GM18858 (cell line): ENCODE results near the gene FYN.

Source experiments
- ATAC-seq: cut with Tn5 transposase; IDR thresholded peaks from one replicate; pipeline ENCODE4 v1.9.1; 2021; ENCODE audit not compliant: unreplicated experiment

FYN gene

DNA sequence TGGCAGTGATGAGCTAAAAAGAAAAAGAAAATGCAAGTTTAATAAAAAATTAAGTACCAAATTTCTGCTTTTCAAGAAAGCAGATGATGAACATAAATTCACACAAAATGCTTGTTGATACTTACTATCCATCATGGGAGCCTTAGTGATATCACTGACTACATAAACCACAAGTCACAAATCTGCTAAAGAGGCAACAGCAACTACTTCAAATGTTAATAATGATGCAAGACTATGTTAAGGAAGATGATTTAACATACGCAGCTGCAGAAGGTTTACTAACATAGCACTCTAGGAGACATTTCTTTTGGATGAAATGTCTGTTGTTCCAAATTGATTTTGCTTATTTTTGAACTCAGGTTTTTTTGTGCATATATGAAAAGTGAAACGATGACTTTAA is 18.6 kb downstream of the FYN start:
- no peak for ATAC-seq

DNA sequence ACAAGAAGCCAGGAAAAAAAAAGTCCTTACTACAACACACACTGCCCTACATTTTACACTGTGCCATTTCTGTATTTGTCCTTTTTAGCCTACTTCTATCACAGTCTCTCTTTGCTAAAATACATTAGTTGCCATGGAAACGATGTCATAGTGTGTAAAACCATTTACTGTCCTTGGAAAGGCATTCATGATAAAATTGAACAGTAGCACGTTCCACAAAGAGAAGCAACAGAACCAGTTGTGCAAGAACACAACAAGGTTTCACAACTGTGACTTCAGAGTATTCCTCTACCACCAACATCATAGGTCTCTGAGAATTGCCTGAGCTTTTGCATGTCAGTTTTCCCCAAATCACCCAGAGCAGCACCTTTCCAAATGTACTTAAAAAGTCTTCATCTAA is 20.5 kb downstream of the FYN start:
- no peak for ATAC-seq

GRCh38 chr6:111850295-111850937 is 22.8 kb downstream of the FYN start:
- peak; percentile 53 for ATAC-seq

DNA sequence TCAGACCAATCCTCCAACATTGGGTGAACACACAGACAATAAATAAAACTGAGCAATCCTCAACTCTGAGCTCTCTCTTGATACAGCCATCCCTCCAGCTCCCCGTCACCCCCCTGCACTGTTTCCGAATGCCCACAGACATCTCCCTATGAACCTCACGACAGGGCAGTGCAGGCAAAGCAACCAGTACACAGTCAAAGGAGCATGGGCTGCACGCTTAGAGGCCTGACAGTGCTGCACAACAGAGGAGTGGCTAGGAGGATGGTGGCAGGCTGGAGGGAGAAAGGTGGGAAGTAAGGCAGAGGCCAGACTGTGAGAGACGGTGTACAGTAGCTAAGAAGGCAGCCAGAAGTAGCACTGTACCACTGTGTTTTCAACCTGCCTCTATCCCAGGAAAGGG is 24.0 kb downstream of the FYN start:
- no peak for ATAC-seq

GRCh38 chr6:111848262-111848812 is 24.9 kb downstream of the FYN start:
- ATAC-seq, result no peak

DNA sequence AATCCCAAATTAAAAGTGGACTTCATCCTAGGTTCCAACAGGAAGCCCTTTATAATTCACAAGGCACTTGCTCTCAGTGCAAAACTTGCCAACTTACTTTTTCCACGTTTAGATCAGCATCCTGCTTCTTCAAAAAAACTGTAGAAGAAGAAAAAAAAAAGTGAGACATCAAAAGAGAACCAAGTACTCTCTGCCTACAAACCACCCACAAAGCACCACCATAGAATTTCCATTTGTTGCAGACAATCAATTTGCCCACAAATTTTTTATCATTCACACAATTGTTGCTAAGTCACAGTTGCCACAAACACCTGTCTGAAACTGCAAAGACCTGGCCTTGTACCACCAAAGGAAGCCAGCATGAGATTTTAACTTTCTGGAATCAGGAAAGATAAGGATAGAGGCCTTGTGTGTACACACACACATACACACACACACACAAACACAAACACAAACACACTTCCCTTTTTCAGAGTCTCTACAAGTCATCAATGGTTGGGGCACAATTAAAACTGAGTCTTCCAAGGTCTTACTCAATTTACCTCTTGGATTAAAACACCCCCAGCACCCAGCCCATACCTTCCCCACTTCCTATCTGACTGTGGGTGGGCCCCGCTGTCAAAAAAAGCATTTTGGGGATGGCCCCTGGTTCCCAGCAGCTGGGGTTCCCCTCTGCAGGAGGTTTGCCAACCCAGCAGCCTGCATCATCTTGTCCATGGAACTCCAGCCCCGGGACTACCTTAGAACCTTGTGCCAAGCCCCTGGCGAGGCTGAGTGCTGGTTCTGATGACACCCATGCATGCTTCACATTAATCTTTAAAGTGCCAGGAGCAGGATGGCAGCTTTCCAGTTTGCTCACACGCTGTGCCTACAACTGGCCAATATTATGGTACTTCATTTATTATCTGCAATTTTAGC is 26.5 kb downstream of the FYN start:
- no peak for ATAC-seq

DNA sequence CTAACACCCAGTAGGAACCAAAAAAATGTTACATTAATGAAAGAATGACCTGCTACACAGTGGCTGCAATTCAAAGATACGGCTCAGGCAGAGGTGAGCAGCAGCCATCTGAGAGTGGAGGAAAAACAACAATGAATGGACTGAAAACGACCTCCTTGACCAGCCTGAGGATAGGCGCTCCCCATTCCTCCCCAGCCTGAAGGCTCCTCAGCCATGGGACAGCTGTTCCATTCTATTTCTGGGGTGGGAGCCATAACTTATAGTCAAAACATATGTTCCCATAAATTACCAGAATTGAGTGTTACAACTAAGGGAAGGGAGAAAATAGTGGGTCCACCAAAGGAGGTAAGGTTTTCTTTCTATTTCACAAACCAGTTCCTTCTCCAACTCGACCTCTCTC is 27.2 kb downstream of the FYN start:
- no peak for ATAC-seq

DNA sequence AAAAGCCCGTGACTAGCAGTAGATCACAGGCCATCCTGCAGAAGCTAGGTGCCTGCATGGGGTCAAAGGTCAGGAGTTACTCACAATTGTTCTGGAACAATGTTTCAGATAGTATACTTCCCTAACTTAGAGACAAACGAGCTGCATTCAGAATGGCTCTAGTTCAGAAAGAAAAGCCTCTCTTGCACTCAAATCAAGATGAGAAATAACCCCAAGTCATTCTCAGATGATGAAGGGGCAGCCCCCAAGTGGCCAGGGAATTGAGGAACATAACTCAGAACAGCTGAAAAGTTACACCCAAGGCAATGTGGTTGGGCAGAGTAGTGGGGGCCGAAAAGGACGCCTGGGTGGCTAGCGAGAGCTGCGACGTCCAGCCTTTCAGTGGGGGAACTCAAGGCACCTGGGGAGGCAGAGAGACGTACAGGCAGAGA is 27.8 kb downstream of the FYN start:
- ATAC-seq, result peak; percentile 53

GRCh38 chr6:111844921-111845320 is 28.3 kb downstream of the FYN start:
- peak; percentile 12 for ATAC-seq

DNA sequence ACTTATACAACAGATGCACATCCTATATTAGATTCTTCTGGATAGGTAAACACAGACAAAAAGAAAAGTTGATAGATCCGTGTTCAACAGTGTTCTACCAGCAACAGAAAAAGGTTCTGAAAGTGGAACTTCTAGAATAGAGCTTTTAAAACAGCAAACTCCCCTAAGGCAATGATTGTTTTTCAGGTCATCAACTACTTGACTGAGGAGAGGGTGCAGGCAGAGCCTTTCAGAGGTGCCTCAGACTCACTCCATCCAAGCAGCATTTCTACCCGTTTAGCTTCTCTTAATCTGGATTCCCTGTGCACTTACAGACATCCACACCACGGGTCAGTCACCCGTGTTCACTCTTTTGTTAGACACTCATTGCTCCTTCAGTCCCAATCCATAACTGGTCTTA is 28.9 kb downstream of the FYN start:
- peak; percentile 39 for ATAC-seq

DNA sequence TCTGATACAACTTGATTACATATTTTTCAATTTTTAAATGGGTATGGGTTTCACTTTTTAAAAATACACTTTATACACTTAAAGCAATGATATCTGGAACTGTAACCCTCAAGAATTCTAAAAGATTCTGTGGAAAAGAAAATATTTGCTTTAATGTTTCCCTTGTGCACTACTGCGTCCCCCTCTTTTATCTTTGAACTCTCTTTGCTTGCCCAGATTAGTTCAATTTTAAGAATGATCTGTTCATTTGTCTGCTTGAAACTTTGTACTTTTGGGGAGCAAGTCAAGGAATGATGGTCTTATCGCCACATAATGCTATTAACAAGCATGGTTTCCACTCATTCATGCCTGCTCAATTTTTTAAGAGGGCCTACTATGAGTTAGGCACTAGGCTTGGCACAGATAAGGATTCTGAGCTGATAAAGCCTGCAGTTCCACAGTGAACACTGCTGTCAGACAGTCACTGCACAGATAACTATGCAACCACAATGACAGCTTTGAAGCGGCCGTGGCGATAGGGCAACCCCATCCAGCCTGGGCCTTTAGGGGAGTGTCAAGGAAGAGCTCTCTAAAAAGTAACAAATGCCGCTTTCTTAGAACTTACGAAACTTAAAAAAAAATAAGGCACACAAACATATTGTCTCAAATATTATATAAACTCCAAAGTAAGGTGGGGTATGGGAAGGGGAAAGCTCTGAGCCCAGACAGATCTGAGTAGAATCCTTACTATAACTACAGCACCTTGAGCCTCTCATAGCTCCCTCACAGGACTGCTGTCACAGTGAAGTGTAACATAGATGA is 29.7 kb downstream of the FYN start:
- no peak for ATAC-seq

- no peak for ATAC-seq
Measured at GRCh38 chr6:111842891-111843290, 30.4 kb downstream of the FYN start.

- ATAC-seq, result no peak
Measured at GRCh38 chr6:111842271-111842822, 30.9 kb downstream of the FYN start.

GRCh38 chr6:111841822-111842221 is 31.4 kb downstream of the FYN start:
- no peak for ATAC-seq

DNA sequence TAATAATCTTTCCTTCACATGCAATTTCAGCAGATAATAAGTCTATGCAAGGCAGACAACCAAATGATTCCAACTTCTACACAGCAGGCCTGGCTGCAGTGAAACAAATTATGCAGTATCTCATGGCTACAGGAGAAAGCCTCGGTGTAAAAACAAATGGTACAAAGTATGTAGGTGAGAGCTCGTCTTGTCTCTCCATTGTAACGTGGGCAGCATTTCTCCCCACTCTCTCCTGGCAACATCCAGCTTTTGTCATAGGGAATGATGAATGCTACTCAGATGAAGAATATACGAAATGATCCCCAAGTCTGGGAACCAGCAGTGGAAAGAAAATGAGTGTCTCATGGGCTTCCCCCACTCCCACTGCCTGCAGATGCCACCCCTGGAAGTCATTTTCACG is 32.4 kb downstream of the FYN start:
- ATAC-seq, result no peak

GRCh38 chr6:111838749-111839484 is 34.3 kb downstream of the FYN start:
- ATAC-seq, result no peak

DNA sequence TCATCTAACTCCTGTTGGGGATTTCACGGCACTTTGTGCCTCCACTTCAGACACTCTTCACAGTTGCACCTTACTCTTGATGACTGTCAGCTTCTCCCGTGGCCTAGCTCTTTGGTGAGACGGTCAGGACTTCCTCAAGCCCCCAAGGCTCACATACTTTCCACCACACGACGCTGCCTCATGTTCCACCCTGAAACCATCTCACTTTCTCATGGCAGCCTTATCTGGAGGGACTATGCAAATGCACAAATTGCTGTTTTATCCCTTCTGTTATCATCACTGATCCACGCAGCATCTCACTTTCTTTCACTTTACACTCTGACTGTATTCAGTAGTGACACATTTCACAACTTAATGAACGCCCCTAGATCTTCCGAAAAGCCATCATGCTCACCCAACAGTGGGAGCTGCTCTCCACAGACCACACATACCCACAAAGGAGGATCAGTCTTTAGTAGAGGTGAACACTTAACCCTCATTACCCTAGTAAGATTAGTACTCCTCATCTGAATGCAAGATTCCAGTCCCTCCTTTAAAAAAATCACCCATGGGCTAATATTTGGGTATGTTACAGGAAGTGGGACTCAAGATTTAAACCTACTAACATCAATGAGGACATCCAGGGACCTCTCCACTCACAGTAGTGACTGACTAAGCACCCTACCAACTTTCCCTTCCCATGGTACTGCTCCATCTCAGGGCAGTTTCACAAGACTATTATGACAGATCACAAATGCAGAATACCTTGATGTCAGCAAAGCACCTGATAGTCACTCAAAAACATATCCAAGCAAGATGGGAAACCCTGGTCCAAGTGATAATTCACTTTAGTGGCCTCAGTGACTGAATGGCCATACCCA is 35.4 kb downstream of the FYN start:
- ATAC-seq, result peak; percentile 81

GRCh38 chr6:111837007-111837406 is 36.2 kb downstream of the FYN start:
- no peak for ATAC-seq

DNA sequence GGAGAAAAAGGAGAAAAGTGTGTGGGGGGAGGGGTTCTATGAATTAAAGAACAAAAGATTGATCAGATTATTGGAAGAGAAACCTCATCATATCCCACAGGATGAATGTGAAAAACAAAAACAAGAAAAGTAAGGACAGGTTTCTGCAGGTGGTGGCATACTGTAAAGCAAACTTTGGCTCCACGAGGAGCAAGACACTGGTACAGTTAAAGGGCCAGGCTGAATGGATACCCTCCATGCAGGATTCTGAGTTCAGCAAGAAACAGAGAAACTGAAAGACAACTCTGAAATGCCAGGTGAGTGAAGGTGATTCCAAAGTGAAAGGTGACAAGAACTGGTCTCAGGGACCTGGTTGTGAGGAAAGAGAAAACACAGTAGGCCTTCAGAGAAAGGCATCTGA is 37.4 kb downstream of the FYN start:
- ATAC-seq, result no peak
